ENCODE measurements around the gene SIL1.
A peak's percentile ranks its signal among the peaks of the same experiment; 100 is the strongest.
"Not testable (repeated sequence)": the region's sequence is repeated elsewhere in the genome, so short reads cannot be mapped to it uniquely, and the experiment has no call there.

Gene SIL1

GRCh38 chr5:139171779-139172404, 26.3 kb downstream of the SIL1 start:
- no peak for DNase-seq

DNA sequence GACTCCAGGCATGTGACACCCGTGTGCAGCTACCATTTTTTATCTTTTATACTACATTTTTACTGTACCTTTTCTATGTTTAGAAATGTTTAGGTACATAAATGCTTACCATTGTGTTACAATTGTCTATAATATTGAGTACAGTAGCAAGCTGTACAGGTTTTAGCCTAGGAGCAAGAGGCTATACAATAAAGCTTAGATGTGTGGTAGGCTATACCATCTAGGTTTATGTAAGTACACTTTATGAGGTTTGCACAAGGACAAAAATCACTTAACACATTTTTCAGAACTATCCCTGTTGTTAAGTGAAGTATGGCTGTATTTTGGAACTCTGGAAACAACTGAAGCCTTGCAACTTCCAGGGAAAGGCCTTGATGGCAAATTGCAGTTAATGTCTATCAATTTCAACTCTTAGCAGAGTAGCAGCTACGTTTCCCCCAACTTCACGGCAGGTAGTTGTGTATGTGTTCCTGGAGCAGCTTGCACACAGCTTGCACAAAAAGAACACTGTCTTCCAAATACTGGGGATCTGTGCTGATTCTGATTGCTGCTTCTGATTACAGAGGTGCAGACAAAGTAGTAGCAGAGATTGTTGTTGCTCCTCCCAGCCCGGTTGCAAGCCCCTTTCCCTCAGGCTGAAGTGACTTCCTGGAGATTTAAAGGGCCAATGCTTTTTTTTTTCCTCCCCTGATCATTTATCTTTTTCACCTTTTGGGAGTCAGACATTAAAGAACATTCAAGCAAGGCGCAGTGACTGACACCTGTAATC, 30.0 kb downstream of the SIL1 start:
- DNase-seq = no peak

- no peak for DNase-seq
These were observed 30.6 kb downstream of the SIL1 start for GRCh38 chr5:139167533-139167932.

DNA sequence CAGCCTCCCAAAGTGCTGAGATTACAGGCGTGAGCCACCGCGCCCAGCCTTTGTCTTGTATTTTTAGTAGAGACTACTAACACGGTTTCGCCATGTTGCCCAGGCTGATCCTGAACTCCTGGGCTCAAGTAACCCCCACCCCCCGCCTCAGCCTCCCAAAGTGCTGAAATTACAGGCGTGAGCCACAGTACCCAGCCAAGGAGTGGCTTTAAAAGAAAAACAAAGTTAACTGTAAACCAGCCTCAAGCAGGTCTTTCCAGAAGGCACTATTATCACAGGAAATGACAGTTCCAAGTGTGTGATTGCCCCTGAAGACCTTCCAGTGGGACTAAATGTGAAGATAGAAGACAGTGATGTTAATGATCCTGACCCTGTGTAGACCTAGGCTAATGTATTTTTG, 31.1 kb downstream of the SIL1 start:
- DNase-seq = no peak

DNA sequence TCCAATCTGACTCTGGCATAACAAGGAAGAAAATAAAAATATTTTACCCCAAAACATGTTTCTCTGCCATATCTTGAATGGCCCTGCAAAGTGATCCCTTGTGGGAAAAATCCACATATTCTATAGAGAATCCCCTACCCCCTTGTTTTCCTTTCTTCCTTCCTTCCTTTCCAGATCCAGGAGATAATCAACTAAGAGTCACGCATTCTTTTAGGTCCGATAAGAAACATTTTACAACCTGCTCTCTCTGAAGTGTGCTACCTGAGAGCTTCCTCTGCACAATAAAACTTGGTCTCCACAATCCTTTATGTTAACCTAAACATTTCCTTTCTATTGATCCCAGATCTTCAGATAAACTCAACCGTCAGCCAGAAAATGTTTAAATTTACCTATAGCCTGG, 33.3 kb downstream of the SIL1 start:
- not testable (repeated sequence) for DNase-seq

DNA sequence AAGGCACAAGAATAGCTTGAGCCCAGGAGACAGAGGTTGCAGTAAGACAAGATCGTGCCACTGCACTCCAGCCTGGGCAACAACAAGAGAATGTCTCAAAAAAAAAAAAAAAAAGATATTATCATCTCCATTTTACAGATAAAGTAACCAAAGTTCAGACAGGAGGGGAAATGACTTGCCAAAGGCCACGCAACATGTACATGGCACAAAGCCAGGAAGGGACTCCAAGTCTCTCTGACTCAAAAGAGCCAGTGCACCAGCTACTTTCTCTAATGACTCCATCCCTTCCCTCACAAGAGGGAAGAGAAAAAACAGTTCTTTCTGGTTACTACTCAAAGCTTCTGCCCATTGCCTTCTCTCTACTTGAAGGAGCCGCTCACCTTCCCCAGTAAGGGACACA, 34.1 kb downstream of the SIL1 start:
- no peak for DNase-seq

GRCh38 chr5:139162448-139162847, 35.7 kb downstream of the SIL1 start:
- peak in 1 of 2 experiments; percentile 1 for DNase-seq

GRCh38 chr5:139158791-139159190, 39.4 kb downstream of the SIL1 start:
- no peak for DNase-seq

DNA sequence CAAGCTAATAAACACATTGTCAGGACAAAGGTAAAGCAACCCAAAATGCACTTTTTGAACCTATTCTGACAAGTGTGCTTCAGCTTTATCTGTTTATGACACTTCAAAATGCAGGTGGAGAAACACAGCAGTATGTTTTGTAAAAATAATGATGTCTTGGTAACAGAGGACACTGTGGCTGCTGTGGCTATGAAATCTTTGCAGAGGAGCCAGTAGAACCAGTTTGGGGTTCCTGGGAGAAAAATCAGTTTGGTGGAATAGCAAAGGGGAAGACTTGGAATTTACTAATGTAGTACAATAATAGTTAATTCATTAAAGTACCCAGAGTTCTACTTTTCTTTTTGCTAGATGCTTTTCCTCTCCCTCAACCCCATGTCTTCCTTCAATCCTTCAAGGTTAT, 40.6 kb downstream of the SIL1 start:
- DNase-seq = no peak

GRCh38 chr5:139156814-139157213, 41.4 kb downstream of the SIL1 start:
- no peak for DNase-seq

DNA sequence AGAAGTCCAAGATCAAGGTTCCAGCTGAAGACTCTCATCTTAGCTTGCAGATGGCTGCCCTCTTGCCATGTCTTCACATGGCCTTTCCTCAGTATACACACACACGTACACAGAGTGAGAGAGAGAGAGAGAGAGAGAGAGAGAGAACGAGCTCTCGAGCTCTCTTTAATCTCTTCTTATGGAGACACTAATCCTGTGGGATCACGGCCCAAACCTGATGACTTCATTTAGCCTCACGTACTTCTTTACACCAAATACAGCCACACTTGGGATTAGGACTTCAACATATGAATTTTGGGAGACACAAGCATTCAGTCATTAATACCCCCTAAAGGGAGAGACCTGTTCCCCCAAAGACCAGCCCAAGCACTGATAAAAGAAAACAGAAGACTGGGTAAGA, 42.8 kb downstream of the SIL1 start:
- DNase-seq = no peak

DNA sequence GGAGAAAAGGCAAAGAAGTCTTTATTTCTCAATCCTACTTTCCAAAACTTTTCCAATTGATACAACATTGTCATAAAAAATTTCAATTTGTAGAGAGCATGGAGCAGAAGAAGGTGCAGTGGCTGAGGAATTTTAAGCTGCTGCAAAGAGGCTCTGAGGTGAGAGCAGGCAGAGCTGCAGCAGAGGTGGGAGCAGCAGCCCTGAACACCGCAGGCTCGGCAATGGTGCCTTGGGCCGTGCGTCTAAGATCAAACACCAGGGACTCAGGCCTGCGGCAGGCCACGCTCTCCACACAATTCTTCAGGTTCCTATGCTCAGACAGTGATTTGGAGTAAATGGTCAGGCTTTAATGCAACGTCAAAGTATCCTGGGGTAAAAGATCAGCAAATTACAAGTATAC, 46.3 kb downstream of the SIL1 start:
- DNase-seq = no peak

GRCh38 chr5:139150367-139150999, 47.7 kb downstream of the SIL1 start:
- DNase-seq = no peak

- DNase-seq = no peak
These were observed 48.5 kb downstream of the SIL1 start for GRCh38 chr5:139149477-139150199.

GRCh38 chr5:139148986-139149385, 49.2 kb downstream of the SIL1 start:
- DNase-seq = no peak

- DNase-seq = no peak
These were observed 49.9 kb downstream of the SIL1 start for GRCh38 chr5:139148306-139148705.

DNA sequence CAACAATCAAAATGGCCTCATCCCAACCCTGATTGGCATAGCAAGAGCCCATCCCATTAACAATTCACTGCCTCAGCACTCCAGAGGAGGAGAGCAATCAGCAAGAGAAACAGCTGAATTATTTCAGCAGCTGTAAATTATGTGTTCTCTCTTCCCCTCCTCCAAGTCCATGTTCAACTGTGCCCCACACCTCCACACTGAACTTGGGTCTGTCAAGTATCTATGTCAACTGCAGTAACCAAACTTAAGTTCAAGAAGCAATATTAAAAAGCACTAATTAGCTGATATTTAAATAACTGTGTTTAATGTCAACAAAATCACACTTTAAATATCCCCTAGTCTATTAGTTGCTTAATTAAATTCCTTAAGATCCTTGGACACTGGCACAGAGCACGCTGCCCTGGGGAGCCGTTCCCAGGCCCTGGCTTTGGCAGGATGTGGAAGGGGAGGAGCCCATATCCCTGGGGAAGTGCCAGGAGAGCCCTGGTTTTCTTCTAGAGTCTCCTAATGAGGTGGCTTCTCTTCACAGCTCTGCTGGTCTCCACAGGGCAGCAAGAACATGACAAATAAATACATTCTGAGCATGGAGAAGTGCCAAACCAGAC, 50.6 kb downstream of the SIL1 start:
- DNase-seq = no peak

- DNase-seq = no peak
These were observed 51.2 kb downstream of the SIL1 start for GRCh38 chr5:139146809-139147482.

GRCh38 chr5:139141446-139142204, 56.5 kb downstream of the SIL1 start:
- DNase-seq = no peak

GRCh38 chr5:139140591-139141071, 57.5 kb downstream of the SIL1 start:
- no peak for DNase-seq

GRCh38 chr5:139138809-139139208, 59.4 kb downstream of the SIL1 start:
- peak in 1 of 2 experiments; percentile 46 for DNase-seq

DNA sequence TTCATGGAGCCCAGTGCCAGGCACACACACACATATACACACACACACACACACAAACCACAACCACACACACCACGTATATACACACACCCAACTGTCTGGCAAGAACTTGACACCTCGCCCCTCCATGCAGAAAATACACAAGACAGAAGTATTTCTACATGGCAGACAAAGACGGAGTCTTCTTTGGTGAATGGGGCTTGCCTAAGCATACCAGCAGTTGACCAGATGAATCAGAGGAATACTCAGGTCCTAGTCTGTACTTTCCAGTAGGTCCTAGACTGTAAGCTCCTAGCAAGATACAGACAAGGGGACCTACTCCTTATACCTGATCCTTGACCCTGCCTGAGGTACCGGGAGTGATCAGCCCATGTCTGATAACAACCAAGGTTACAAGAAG, 60.1 kb downstream of the SIL1 start:
- DNase-seq = no peak
